ENCODE data around the gene GNAZ.

DNA sequence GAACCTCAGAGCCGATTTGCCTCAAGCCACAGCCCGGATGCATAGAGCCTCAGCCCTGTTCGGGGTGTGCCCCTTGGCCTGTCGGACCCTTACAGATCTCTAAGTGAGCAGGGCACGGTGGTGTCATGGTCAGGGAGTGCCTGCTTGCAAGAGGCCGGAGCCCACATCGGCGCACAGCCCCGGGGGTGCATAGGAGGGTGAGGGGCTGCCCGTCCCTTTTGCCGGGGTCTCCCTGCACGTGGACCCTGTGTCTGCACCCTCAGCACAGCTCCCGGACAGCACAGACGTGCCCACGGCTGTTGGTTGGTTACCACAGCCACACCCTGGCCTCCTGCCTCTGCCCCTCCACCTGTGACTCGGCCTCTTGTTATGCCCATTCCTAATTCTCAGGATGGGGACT is 81.5 kb downstream of the GNAZ start:
- TF ChIP-seq, protein P1, sequence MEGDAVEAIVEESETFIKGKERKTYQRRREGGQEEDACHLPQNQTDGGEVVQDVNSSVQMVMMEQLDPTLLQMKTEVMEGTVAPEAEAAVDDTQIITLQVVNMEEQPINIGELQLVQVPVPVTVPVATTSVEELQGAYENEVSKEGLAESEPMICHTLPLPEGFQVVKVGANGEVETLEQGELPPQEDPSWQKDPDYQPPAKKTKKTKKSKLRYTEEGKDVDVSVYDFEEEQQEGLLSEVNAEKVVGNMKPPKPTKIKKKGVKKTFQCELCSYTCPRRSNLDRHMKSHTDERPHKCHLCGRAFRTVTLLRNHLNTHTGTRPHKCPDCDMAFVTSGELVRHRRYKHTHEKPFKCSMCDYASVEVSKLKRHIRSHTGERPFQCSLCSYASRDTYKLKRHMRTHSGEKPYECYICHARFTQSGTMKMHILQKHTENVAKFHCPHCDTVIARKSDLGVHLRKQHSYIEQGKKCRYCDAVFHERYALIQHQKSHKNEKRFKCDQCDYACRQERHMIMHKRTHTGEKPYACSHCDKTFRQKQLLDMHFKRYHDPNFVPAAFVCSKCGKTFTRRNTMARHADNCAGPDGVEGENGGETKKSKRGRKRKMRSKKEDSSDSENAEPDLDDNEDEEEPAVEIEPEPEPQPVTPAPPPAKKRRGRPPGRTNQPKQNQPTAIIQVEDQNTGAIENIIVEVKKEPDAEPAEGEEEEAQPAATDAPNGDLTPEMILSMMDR (IDR thresholded peaks at IDR 0.05), result no peak
- TF ChIP-seq MAX (IDR thresholded peaks at IDR 0.05), result no peak
- no peak for TF ChIP-seq CHD2 (IDR thresholded peaks at IDR 0.05; ENCODE audit: low read length, partially characterized antibody)
- no peak for TF ChIP-seq HOXB5 (CRISPR knock-in tag; IDR thresholded peaks at IDR 0.05)

Measured in A549 (cell line).